ENCODE measurements around the gene ITIH6. TPM values are rescaled to one million over a fixed set of nuclear protein-coding genes. Genes with fewer than 3 reads are reported as not detected.

Gene ITIH6
- total RNA-seq, 1 donor from 2014 or later = not detected

DNA sequence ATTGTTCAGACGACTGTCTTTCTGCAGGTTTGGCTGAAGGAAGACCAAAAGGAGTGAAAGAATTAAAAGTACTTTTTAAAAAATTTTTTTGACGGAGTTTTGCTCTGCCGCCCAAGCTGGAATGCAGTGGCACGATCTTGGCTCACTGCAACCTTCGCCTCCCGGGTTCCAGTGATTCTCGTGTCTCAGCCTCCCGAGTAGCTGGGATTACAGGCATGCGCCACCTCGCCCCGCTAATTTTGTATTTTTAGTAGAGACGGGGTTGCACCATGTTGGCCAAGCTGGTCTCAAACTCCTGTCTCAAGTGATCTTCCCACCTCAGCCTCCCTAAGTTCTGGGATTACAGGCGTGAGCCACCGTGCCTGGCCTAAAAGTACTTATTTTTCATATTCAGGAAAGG is 86.3 kb downstream of the ITIH6 start:
- no peaks in the 10 kb centered on the region for H3K9me3 Mint-ChIP-seq (ENCODE audit: unreplicated experiment)
- H3K4me3 Mint-ChIP-seq (ENCODE audit: unreplicated experiment) = no peak overlapping the region
- peaks cover 1% of the 10 kb centered on the region for H3K27me3 Mint-ChIP-seq (ENCODE audit: unreplicated experiment)
- no peaks in the 10 kb centered on the region for H3K4me1 Mint-ChIP-seq (ENCODE audit: low read depth, unreplicated experiment)
- no peak overlapping the region for H3K27ac Mint-ChIP-seq (ENCODE audit: unreplicated experiment)
- H3K36me3 Mint-ChIP-seq (ENCODE audit: unreplicated experiment) = no peaks in the 10 kb centered on the region
- TF ChIP-seq, protein P1, sequence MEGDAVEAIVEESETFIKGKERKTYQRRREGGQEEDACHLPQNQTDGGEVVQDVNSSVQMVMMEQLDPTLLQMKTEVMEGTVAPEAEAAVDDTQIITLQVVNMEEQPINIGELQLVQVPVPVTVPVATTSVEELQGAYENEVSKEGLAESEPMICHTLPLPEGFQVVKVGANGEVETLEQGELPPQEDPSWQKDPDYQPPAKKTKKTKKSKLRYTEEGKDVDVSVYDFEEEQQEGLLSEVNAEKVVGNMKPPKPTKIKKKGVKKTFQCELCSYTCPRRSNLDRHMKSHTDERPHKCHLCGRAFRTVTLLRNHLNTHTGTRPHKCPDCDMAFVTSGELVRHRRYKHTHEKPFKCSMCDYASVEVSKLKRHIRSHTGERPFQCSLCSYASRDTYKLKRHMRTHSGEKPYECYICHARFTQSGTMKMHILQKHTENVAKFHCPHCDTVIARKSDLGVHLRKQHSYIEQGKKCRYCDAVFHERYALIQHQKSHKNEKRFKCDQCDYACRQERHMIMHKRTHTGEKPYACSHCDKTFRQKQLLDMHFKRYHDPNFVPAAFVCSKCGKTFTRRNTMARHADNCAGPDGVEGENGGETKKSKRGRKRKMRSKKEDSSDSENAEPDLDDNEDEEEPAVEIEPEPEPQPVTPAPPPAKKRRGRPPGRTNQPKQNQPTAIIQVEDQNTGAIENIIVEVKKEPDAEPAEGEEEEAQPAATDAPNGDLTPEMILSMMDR (IDR thresholded peaks at IDR 0.05; ENCODE audit: partially characterized antibody, unreplicated experiment) = no peak
- DNase-seq = no peak

DNA sequence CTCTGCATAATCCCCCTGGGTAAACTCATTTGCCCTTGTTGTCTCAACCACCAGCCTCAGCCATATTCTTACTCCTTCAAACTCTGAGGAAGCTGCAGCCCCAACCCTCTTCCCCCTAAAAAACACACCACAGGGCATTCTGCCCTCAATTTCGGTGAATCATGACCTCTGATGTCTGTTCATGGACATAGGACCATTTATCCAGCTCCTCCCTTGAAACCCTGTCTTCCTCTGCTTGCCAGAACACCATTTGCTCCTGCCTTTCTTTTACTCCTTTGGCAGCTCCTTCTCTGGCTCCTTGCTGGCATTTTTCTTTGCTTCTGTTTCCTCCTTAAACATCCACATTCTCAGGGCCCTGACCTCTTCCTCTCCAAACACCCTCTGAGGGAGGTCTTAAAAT is 87.1 kb downstream of the ITIH6 start:
- no peak overlapping the region for H3K4me3 Mint-ChIP-seq (ENCODE audit: unreplicated experiment)
- TF ChIP-seq, protein P1 (IDR thresholded peaks at IDR 0.05; ENCODE audit: partially characterized antibody, unreplicated experiment) = no peak
- no peaks in the 10 kb centered on the region for H3K36me3 Mint-ChIP-seq (ENCODE audit: unreplicated experiment)
- H3K27me3 Mint-ChIP-seq (ENCODE audit: unreplicated experiment) = peaks cover 1% of the 10 kb centered on the region
- DNase-seq = no peak
- H3K27ac Mint-ChIP-seq (ENCODE audit: unreplicated experiment) = no peak overlapping the region
- H3K4me1 Mint-ChIP-seq (ENCODE audit: low read depth, unreplicated experiment) = no peaks in the 10 kb centered on the region
- no peaks in the 10 kb centered on the region for H3K9me3 Mint-ChIP-seq (ENCODE audit: unreplicated experiment)

DNA sequence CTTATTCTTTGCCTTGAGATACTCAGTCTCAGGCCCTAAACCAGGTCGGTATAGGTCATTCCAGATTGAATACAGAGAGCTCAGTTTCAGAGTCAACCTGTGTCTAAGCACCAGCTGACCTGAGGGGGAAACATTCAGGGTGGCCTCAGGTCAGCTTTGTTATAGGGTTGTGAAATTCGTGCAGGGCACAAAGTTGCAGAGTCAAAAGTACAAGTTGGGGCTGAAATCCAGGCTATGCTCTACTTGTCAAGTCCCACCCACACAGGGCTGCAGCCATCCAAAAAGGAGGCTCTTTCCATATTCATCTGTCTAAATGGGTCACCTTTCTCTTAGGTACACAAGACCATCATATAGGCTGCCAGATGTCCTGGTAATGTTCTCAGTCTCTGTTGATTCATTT is 89.7 kb downstream of the ITIH6 start:
- H3K9me3 Mint-ChIP-seq (ENCODE audit: unreplicated experiment) = no peaks in the 10 kb centered on the region
- no peak for DNase-seq
- H3K4me1 Mint-ChIP-seq (ENCODE audit: low read depth, unreplicated experiment) = no peaks in the 10 kb centered on the region
- no peak overlapping the region for H3K27ac Mint-ChIP-seq (ENCODE audit: unreplicated experiment)
- H3K36me3 Mint-ChIP-seq (ENCODE audit: unreplicated experiment) = no peaks in the 10 kb centered on the region
- H3K27me3 Mint-ChIP-seq (ENCODE audit: unreplicated experiment) = peaks cover 1% of the 10 kb centered on the region
- TF ChIP-seq, protein P1 (IDR thresholded peaks at IDR 0.05; ENCODE audit: partially characterized antibody, unreplicated experiment) = no peak
- H3K4me3 Mint-ChIP-seq (ENCODE audit: unreplicated experiment) = no peak overlapping the region

Other genes starting within 250 kb of the ITIH6 start
- gene MAGED2, start 9.5 kb upstream of the ITIH6 start, total RNA-seq (ENCODE audit: unreplicated experiment) = 308 TPM
- 236 TPM for gene TRO, start 122.6 kb upstream of the ITIH6 start, total RNA-seq (ENCODE audit: unreplicated experiment)
- gene PFKFB1, start 195.9 kb upstream of the ITIH6 start, total RNA-seq (ENCODE audit: unreplicated experiment) = 1.1 TPM
- 6.2 TPM for gene APEX2, start 202.1 kb upstream of the ITIH6 start, total RNA-seq (ENCODE audit: unreplicated experiment)
- not detected for gene ALAS2, start 232.7 kb upstream of the ITIH6 start, total RNA-seq (ENCODE audit: unreplicated experiment)

Measured in glutamatergic neuron (in vitro differentiated cells).